Measurements from ENCODE around the gene BMF.
"Not testable (repeated sequence)": the region's sequence is repeated elsewhere in the genome, so short reads cannot be mapped to it uniquely, and the experiment has no call there.

The BMF gene, protein sequence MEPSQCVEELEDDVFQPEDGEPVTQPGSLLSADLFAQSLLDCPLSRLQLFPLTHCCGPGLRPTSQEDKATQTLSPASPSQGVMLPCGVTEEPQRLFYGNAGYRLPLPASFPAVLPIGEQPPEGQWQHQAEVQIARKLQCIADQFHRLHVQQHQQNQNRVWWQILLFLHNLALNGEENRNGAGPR

DNA sequence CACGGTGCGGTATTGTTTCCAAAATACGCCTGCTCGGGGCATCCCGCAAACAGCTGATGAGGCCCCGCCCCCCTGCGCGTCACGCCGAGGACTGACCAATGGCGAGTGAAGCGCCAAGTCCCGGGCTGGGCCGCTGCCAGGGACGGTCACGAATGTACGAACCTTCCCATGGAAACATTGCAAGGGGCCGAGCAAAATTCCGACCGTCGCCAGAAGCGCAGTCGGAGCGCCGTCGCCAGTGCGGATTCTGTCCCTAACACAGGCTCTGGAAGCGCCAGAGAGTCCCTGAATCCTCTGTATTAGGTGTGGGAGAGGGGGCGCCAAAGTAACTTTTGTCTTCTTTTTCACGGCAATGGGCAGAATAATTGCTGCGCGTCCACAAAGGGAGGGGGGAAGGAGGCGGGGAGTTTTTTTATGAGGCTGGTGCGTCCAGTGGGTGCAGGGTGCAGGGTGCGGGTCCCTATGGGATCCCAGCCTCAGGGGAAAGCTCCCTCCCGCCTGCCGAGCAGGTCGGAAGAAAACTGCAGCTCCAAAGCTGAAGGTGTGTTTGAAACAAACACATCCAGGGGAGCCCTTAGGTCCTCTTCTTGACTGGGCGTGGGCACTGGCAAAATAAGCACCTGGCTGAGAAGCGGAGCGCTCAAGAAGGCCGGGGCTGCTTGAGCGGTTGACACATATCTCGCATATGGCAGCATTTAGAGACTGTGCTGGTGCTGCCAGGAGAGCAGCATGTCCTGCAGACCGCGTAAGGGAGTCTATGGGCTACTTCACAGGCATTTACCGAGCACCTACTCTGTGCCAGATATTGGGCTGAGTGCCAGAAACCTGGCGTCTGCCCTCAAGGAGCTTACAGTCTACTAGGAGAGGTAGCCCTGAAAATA is at the start of gene BMF:
TSS of gene BMF (minus strand) at position 25 of the 881 bp plus-strand sequence. CDS start 2,793 bp downstream, outside the sequence.
- DNase-seq (ENCODE audit: low read depth) = peak; percentile 98

GRCh38 chr15:40157778-40158447 is 49.2 kb upstream of the BMF start:
- DNase-seq (ENCODE audit: low read depth) = no peak

DNA sequence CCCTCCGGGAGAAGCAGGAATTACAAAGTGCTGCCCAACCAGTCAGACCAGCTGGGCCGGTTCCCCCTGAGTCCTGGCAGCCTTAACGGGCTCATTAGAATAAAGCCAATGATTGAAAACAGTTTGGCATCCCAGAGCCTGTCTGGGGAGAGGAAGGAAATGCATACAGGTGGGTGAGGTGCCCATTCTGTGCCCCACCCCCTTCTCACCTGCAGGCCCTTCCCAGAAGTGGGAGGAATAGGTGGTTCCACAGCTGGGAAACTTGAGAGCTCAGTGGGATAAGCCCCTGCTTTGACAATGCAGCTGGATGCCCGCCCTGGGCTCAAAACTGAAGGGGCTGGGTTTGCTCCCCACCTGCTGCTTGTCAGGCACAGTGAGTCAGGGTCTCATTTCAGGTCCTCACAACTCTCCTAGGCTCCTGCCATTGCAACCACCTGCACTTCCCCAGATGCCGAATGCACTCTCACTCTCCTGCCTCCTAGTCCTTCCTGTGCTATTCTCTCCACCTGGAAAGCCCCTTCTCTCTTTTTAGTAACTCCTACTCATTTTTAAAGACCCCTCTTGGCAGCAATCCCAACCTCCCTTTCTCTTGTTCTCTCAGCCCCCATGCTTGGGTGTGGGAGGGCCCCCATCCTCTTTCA is 46.7 kb upstream of the BMF start:
- no peak for DNase-seq (ENCODE audit: low read depth)

DNA sequence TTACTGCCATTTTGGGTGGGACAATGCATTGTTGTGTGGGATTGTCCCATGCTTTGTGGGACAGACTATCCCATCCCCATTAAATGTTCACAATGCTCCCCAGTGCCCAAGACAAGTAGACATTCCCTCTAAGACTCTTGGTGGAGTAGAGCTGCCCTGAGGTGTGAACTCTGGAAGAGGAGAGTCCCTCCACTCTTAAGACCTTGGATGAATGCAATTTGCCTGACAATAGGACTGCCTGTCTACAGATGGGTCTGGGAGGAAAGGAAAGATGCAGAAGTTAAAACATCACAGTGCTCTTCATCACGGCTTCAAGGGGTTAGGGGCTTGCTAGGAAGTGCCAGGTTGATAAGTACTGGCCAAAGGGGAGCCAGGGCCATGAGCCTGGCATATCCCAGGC is 46.1 kb upstream of the BMF start:
- not testable (repeated sequence) for DNase-seq (ENCODE audit: low read depth)

- no peak for DNase-seq (ENCODE audit: low read depth)
These were observed 43.3 kb upstream of the BMF start for GRCh38 chr15:40151991-40152390.

DNA sequence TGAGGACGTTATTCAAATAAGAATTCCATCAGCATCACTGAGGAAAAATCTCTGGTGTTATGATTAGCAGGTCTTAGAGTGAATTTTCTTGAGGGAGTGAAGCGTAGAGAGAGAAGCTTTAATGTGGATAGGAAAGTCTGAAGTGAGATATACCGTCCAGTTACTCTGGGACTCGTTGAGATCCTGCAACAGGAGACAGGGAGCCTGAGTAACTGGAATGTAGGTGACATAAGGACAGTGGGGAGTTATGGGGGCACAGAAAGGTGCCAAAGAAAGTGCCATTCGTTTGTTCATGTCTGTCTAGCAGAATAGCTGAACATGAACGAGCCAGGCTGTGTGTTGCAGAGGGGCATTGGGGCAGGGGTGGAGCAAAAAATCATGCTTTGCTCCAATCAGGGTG is 42.8 kb upstream of the BMF start:
- DNase-seq (ENCODE audit: low read depth) = no peak

DNA sequence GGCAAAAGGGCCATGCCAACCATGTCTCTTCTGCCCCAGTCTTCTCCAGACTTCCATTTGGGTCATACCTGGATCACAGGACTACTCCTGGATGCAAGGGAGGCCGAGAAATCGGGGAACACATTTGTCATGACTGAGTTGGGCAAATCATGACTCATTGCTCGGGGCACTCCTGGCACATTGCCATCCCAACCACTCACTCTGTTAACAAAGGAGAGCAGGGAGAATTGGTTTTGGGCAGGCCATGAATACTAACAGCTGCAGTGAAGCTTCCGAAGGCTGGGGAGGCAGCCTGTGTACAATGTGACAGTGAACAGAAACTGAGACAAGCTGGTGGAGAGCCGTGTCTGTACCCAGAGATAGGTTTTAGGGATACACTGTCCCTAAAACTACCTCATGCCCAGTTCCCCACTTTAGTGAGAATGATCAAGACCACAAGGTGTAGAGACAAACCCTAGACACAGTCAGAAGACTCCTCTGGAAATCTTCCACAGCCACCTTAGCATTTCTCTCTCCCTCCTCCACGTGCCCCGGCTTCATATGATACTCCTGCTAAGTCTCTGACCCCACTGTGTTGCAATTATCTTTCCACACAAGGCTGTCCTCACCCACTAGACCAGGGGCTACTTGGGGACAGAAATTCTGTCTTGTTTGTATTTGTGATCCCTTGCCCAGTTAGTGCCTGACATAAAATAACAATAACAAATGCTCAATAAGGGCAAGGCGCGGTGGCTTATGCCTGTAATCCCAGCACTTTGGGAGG is 41.7 kb upstream of the BMF start:
- DNase-seq (ENCODE audit: low read depth) = peak; percentile 63

DNA sequence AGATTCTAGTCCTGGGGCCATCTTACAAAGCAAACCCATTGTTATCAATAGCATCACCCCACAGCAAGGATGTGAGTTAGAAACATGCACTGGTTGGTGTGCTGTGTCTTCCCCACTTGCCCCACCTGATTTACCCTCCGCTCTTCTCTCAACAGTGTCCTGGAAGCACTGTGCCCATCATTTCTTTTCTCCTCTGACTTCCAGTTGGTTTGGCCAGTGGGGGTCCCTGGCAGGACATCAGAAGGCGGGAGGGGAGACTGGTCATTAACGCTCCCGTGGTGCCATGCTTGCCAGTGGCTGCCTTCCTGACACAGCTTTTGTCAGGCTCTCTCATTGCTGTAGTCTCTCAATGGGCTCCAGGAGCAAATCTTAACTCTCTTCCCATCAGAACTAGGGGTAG is 40.7 kb upstream of the BMF start:
- no peak for DNase-seq (ENCODE audit: low read depth)

GRCh38 chr15:40146037-40146436 is 37.4 kb upstream of the BMF start:
- peak; percentile 45 for DNase-seq (ENCODE audit: low read depth)

DNA sequence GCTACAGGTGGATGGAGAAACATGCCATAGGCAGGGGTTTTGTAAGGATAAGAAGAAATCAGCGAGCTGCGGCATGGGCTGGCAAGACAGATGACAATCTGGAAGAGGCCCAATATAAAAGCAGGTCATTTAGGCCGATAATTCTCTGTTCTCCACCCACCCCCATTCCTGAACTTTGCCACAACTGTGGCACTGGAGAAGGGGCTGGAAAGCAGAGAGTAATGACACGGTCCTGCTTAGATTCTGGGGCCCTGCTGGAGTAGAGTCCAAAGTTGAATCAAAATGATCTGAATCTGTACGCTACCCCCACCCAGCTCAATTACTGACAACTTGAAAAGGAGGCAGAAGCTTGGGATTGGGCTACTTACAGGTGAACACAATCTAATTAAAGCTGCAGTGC is 33.7 kb upstream of the BMF start:
- no peak for DNase-seq (ENCODE audit: low read depth)

DNA sequence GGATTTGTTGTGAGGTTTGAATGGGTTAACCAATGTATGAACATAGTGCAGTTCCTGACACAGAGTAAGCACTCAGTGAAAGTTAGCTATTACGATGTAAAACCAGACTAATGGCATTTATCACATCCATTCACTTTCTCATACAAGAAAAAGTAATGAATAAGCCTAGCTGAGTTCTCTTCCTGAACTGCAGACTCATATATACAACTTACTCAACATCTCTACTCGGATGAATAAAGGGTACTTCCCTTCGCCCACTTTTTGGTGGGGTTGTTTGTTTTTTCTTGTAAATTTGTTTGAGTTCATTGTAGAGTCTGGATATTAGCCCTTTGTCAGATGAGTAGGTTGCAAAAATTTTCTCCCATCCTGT is 29.5 kb upstream of the BMF start:
- DNase-seq (ENCODE audit: low read depth) = not testable (repeated sequence)

DNA sequence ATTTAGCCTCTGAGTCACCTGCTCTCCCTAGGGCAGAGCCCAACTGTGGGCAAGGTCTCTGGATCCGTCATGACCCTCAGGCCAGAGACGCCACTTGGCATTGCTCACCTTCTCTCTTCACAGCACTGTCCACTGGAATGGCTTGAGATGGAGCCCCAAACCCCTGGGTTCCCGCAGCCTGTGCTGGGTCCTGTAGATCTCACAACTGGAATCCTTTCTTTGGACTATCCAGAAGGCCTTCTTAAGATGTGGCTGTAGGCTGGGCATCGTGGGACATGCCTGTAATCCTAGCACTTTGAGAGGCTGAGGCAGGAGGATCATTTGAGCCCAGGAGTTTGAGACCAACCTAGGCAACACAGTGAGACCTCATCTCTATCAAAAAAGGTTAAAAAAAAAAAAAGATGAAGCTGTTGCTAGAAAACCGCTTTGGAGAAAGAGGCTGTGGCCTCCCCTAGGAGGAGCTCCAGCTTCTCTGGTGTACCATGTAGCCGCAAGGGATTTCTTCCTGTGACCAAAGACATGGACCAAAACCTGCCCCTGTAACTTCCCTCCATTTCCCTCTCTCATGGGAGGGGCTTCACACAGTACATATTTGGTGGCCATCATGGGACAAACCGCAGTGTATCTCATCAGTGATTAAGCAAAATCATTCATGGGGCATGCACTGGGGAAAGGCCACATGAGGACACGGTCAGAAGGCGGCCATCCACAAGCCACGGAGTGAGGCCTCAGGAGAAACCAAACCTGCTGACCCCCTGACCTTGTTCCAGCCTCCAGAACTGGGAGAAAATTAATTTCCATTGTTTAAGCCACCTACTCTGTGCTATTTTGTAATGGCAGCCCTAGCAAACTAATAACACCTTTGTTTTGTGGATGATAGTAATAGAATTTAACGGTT is 28.9 kb upstream of the BMF start:
- no peak for DNase-seq (ENCODE audit: low read depth)

- DNase-seq (ENCODE audit: low read depth) = no peak
These were observed 28.0 kb upstream of the BMF start for GRCh38 chr15:40136470-40137302.

DNA sequence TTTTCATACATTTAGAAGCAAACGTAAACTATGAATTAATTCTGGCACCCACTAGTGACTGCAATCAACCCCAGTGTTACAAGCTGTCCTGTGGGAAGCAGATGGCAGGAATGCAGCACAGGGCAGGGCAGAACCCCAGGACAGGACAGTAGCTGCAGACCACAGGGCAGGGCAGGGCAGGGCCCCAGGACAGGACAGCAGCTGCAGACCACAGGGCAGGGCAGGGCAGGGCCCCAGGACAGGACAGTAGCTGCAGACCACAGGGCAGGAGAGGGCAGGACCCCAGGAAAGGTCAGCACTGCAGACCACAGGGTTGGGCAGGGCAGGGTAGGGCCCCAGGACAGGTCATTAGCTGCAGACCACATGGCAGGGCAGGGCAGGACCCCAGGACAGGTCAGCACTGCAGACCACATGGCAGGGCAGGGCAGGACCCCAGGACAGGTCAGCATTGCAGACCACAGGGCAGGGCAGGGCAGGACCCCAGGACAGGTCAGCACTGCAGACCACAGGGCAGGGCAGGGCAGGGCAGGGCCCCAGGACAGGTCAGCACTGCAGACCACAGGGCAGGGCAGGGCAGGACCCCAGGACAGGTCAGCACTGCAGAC is 27.3 kb upstream of the BMF start:
- not testable (repeated sequence) for DNase-seq (ENCODE audit: low read depth)

- DNase-seq (ENCODE audit: low read depth) = no peak
These were observed 26.2 kb upstream of the BMF start for GRCh38 chr15:40134885-40135284.

GRCh38 chr15:40133544-40133943 is 24.9 kb upstream of the BMF start:
- DNase-seq (ENCODE audit: low read depth) = no peak

GRCh38 chr15:40130799-40131502 is 22.3 kb upstream of the BMF start:
- DNase-seq (ENCODE audit: low read depth) = no peak

GRCh38 chr15:40130118-40130517 is 21.4 kb upstream of the BMF start:
- DNase-seq (ENCODE audit: low read depth) = no peak

All from EH (cell line).